Right forelimb (tissue), 1 donor: Measurements from ENCODE around the gene ZNF92.
"Not testable (repeated sequence)": the region's sequence is repeated elsewhere in the genome, so short reads cannot be mapped to it uniquely, and the experiment has no call there.

Source experiments
- DNase-seq: peaks from one replicate; pipeline ENCODE4 v3.0.0-alpha.2; 2018

The ZNF92 gene

GRCh38 chr7:65429642-65430343 is 56.1 kb downstream of the ZNF92 start:
- no peak for DNase-seq

GRCh38 chr7:65430344-65431186 is 56.9 kb downstream of the ZNF92 start:
- DNase-seq = no peak

- DNase-seq = no peak
Observed at GRCh38 chr7:65434307-65434706, 60.7 kb downstream of the ZNF92 start.

- DNase-seq = no peak
Observed at GRCh38 chr7:65436163-65436562, 62.5 kb downstream of the ZNF92 start.

GRCh38 chr7:65438598-65438997 is 64.9 kb downstream of the ZNF92 start:
- no peak for DNase-seq

GRCh38 chr7:65441010-65441409 is 67.4 kb downstream of the ZNF92 start:
- no peak for DNase-seq

- DNase-seq = no peak
Observed at GRCh38 chr7:65444205-65444842, 70.7 kb downstream of the ZNF92 start.

GRCh38 chr7:65444899-65445823 is 71.5 kb downstream of the ZNF92 start:
- DNase-seq = no peak

- DNase-seq = not testable (repeated sequence)
Observed at GRCh38 chr7:65447041-65447440, 73.4 kb downstream of the ZNF92 start.

GRCh38 chr7:65448816-65449504 is 75.3 kb downstream of the ZNF92 start:
- DNase-seq = no peak

- no peak for DNase-seq
Observed at GRCh38 chr7:65449505-65449852, 75.8 kb downstream of the ZNF92 start.
